ENCODE measurements around the gene CMSS1.

The CMSS1 gene

GRCh38 chr3:100111728-100112127 lies 294.1 kb downstream of the CMSS1 start:
- no peak for TF ChIP-seq CTCF (IDR thresholded peaks at IDR 0.05; ENCODE audit: low read depth, low read length)
- DNase-seq (ENCODE audit: low read depth in 2 of 2), result no peak
- H3K4me3 ChIP-seq (replicated peaks in 1 of 2; ENCODE audit: low read depth in 2 of 2, low read length in 2 of 2), result no peak overlapping the region

DNA sequence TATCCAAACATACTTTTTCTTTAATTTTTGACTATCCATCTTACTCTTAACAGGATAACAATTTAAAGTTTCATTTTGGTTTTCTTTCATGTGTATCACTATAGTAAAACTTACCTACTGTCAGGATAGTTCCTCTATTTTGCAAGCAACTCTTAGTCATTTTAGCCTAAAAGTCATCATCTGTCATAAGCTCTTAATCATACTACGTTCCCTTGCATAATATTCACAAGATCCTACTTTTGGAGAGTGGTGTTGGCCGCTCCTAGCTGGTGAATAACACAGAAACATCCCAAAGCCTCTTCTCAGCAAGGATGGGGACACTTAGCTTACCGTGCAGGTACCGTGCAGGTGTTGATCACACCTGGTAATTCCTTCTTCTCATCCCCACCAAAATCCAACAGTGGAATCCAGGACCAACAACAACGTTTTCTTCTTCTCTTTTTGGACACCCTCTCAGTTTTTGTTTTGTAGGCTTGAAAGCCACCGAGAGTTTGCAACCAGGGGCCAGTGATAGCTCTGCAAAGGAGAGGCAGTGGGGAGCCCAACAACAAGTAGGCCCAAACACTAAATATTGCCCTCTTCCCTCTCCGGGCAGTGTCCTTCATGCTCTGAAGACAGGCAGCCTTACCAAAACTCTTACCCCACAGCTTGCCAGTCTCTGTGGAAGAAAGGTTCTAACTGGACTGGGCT lies 296.2 kb downstream of the CMSS1 start:
- H3K4me3 ChIP-seq (replicated peaks in 1 of 2; ENCODE audit: low read depth in 2 of 2, low read length in 2 of 2), result no peak overlapping the region
- peak in 1 of 2 donors; percentile 44 for DNase-seq (ENCODE audit: low read depth in 2 of 2)
- no peak for TF ChIP-seq CTCF (IDR thresholded peaks at IDR 0.05; ENCODE audit: low read depth, low read length)

GRCh38 chr3:100114413-100115030 lies 296.9 kb downstream of the CMSS1 start, which contains the start of gene FILIP1L:
TSS of gene FILIP1L (minus strand) at chr3:100114501.
- no peak within 1 kb of the TSS for H3K4me3 ChIP-seq (replicated peaks in 1 of 2; ENCODE audit: low read depth in 2 of 2, low read length in 2 of 2)
- no peak for DNase-seq (ENCODE audit: low read depth in 2 of 2)
- TF ChIP-seq CTCF (IDR thresholded peaks at IDR 0.05; ENCODE audit: low read depth, low read length), result no peak

DNA sequence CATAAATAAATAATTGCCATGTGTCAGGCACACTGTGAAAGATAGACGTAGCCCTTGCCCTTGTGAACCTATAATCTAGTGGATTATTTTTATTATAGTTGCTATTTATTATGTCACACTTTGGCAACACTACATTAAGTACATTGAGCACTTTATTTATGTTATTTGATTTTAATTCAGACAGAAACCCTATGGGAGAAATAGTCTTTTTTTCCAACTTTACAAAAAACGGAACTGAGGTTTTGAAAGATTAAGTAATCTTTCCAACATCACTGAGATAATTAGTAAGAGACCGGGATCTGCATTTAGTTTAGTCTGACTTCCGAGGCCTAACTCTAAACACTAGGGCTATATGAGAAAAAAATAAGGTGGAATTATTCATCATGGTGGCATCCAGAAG lies 299.4 kb downstream of the CMSS1 start:
- DNase-seq (ENCODE audit: low read depth in 2 of 2), result no peak
- H3K4me3 ChIP-seq (replicated peaks in 1 of 2; ENCODE audit: low read depth in 2 of 2, low read length in 2 of 2), result no peak overlapping the region

DNA sequence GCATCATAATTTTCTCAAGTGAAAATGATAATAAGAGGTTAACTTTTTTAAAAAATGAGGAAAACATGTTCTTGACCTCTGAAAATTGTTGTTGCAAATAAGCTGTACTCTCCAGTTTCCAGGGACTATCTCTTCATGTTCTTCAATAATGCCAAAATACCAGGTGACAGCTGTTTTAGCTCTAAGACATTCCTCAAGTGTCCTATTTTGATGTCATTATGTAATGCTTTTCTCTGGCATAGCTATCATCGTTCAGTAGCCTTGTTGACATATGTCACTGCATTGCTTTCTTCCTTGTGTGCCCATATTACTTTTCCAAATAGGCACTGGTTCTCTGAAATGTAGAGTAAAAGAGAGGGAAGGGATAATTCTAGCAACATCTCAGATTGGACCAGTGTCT lies 302.4 kb downstream of the CMSS1 start:
- H3K4me3 ChIP-seq (replicated peaks in 1 of 2; ENCODE audit: low read depth in 2 of 2, low read length in 2 of 2), result no peak overlapping the region
- DNase-seq (ENCODE audit: low read depth in 2 of 2), result no peak
- no peak for TF ChIP-seq CTCF (IDR thresholded peaks at IDR 0.05; ENCODE audit: low read depth, low read length)

More for the DNA sequence above, 299.4 kb downstream of the CMSS1 start:
- no peak for TF ChIP-seq CTCF (IDR thresholded peaks at IDR 0.05; ENCODE audit: low read depth, low read length)

DNA sequence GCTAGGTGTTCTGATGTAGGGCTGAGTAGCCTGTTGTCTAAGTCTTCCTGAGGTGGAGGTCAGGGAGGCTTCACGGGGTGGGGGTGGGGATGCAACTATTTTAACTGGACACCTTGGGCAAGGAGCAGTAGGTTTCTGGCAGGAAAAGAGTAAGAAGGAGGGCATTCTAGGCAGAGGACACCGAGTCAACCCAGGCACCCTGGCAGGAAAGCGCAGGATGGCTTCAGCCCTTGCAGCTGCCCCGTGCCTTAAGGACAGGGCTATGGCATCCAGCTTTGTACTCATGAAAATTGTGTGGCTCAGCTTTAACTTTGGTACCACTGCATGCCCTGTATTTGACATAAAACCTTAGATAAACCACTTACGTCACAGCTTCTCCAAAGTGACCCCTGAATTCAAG lies 303.0 kb downstream of the CMSS1 start:
- no peak for DNase-seq (ENCODE audit: low read depth in 2 of 2)
- H3K4me3 ChIP-seq (replicated peaks in 1 of 2; ENCODE audit: low read depth in 2 of 2, low read length in 2 of 2), result no peak overlapping the region
- TF ChIP-seq CTCF (IDR thresholded peaks at IDR 0.05; ENCODE audit: low read depth, low read length), result no peak
